GM12892 (cell line): ENCODE measurements around the gene STPG3.

Experiments used
- POLR2A ChIP-seq: IDR thresholded peaks from 2 replicates; pipeline ENCODE4 v1.6.1; 2011; ENCODE audit warnings: low read depth, low read length, control low read depth
- POLR2AphosphoS5 ChIP-seq: IDR thresholded peaks from 2 replicates; pipeline ENCODE4 v1.6.1; 2011; ENCODE audit warnings: low read depth, low read length, control low read depth
- TAF1 ChIP-seq: IDR thresholded peaks from 2 replicates; pipeline ENCODE4 v1.6.1; 2011; ENCODE audit warnings: low read depth, mild to moderate bottlenecking, control low read depth, low read length, borderline replicate concordance

GRCh38 chr9:137250329-137251193, 525 bp upstream of the STPG3 start:
- no peak for TF ChIP-seq POLR2A
- TF ChIP-seq POLR2AphosphoS5 = no peak
- no peak for TF ChIP-seq TAF1
